ENCODE results near the gene GOLGA8Q. TPM values are rescaled to one million over a fixed set of nuclear protein-coding genes. Genes with fewer than 3 reads are reported as not detected.

The GOLGA8Q gene
- 0.29 and 1.1 TPM in 2 replicates for total RNA-seq

GRCh38 chr15:30551750-30552149 is at the start of gene GOLGA8Q:
Gene GOLGA8Q (plus strand): TSS chr15:30552050. CDS start chr15:30552078, 28 bp downstream.

GRCh38 chr15:30603796-30604195 is 51.9 kb downstream of the GOLGA8Q start, which contains the start of gene GOLGA8H:
Gene GOLGA8H (plus strand): TSS chr15:30604028. CDS start chr15:30604126, 98 bp downstream.

Small RNAs within 50 kb of the gene (small RNA-seq; reads per million reads assigned to genes)
- not detected for gene RF00096 (ENCODE audit: low replicate concordance)
- gene RN7SL796P (ENCODE audit: low replicate concordance): not detected

Other genes starting within 250 kb of the GOLGA8Q start
- 0.22 TPM in 1 of 2 replicates, not detected in the other for gene CHRFAM7A, start 158.5 kb upstream of the GOLGA8Q start, total RNA-seq
- gene GOLGA8R, start 137.8 kb upstream of the GOLGA8Q start, total RNA-seq: 0.66 and 0.86 TPM in 2 replicates
- 0.22 TPM in 1 of 2 replicates, not detected in the other for gene GOLGA8H, start 52.0 kb downstream of the GOLGA8Q start, total RNA-seq